ENCODE results near the gene ADGRD1. TPM values are rescaled to one million over a fixed set of nuclear protein-coding genes. Genes with fewer than 3 reads are reported as not detected.
"Not testable (repeated sequence)": the region's sequence is repeated elsewhere in the genome, so short reads cannot be mapped to it uniquely, and the experiment has no call there.

The ADGRD1 gene
- total and polyA plus RNA-seq, 3 experiments from 2014 or later, result 1.1 to 1.3 TPM; not detected in 1

DNA sequence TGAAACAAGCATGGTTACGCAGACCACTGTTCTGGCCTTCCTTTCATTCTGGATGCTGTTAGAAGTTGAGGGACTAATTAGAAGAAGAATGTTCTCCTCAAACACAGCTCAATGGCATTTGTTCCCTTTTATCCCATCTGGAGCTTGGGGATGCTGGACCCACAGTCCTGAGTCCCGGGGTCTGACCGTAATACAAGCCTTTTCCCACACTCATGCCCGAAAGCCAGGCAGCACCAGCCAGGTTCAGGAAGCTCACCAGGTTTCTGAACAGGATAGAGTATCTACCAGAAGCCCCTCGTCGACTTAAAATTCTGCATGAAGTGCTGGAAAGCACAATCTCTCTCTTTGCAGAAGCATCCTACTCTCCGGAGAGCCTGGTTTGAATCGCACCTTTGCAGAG is 165.6 kb downstream of the ADGRD1 start:
- H3K4me3 ChIP-seq (ENCODE audit: low read length); H3K4me1 Mint-ChIP-seq; H3K9me3 ChIP-seq (ENCODE audit: low read length); H3K27ac ChIP-seq (ENCODE audit: low read depth, low read length); POLR2A ChIA-PET; H3K4me1 ChIP-seq (ENCODE audit: insufficient read depth, low read length); H3K27ac Mint-ChIP-seq; H3K9me3 Mint-ChIP-seq; H3K36me3 ChIP-seq (ENCODE audit: insufficient read depth, low read length); H3K4me3 Mint-ChIP-seq; CTCF ChIA-PET; H3K36me3 Mint-ChIP-seq; H3K27me3 ChIP-seq (ENCODE audit: insufficient read depth, low read length, poor library complexity, severe bottlenecking): not testable (repeated sequence)
- DNase-seq, result peak in 1 of 5 donors; percentile 7
- H3K27me3 Mint-ChIP-seq, result peaks cover 9 to 26% of the 10 kb centered on the region in 2 donors

DNA sequence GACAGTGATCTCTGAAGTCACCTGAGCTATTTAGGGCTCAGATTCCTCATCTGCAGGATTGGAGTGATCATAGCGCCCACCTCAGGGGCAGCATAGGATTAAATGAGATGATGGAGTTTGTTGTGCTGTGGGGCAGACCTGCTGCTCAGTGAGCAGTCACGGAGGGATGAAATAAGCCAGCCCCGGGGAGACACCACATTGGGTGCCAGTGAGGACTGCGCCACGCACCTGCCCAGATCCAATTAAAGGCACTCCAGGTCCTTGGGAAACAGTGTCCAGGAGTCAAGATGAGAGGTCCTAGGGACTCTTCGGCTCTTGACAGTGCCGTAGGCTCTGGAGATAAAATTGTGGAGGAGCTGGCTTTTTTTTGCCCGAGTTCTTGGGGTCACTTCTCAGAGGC is 166.2 kb downstream of the ADGRD1 start:
- Histone ChIP-seq H3K27ac (ENCODE audit: low read depth, low read length) (no peak overlapping the region), H3K27me3 (ENCODE audit: insufficient read depth, low read length, poor library complexity, severe bottlenecking) (no peaks in the 10 kb centered on the region), H3K9me3 (ENCODE audit: low read length) (no peaks in the 10 kb centered on the region), H3K4me3 (ENCODE audit: low read length) (no peak overlapping the region), H3K4me1 (ENCODE audit: insufficient read depth, low read length) (no peaks in the 10 kb centered on the region), H3K36me3 (ENCODE audit: insufficient read depth, low read length) (no peaks in the 10 kb centered on the region)
- H3K36me3 Mint-ChIP-seq, result no peaks in the 10 kb centered on the region
- peaks cover 9 to 22% of the 10 kb centered on the region in 2 donors for H3K27me3 Mint-ChIP-seq
- DNase-seq, result no peak
- no peaks in the 10 kb centered on the region for H3K4me1 Mint-ChIP-seq
- H3K4me3 Mint-ChIP-seq, result no peak overlapping the region
- H3K27ac Mint-ChIP-seq, result no peak overlapping the region
- POLR2A ChIA-PET, result no interaction called here
- CTCF ChIA-PET, result interaction anchor here (1.2 kb wide), 1 partner anchor 11 kb away, joined by 3 read pairs; no protein-coding TSS in a partner anchor
- H3K9me3 Mint-ChIP-seq, result no peaks in the 10 kb centered on the region

DNA sequence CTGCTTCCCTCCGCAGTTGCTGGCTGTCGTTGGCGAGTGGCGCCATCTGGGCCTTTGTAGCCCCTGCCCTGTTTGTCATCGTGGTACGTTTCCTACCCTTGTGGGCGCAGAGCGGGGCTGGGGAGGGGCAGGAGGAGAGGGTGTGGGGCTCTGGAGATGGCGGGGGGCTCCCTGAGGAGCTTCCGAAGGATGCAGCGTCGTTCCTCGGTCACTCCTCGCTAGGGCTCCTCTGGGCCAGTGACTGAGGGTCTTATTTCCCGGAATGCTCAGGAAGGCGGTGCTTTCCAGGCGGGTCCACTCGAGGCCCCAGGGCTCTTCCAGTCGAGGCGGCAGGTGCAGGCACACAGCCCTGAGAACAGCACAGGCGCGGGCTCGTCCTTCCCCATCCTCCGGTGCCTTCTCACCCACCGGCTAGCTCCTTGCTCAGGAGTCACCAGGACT is 167.1 kb downstream of the ADGRD1 start:
- Histone ChIP-seq H3K9me3 (ENCODE audit: low read length) (no peaks in the 10 kb centered on the region), H3K27ac (ENCODE audit: low read depth, low read length) (no peak overlapping the region), H3K36me3 (ENCODE audit: insufficient read depth, low read length) (no peaks in the 10 kb centered on the region), H3K4me1 (ENCODE audit: insufficient read depth, low read length) (no peaks in the 10 kb centered on the region), H3K27me3 (ENCODE audit: insufficient read depth, low read length, poor library complexity, severe bottlenecking) (no peaks in the 10 kb centered on the region), H3K4me3 (ENCODE audit: low read length) (no peak overlapping the region)
- Mint-ChIP-seq H3K27me3 (peaks cover 5 to 14% of the 10 kb centered on the region in 2 donors), H3K36me3 (no peaks in the 10 kb centered on the region), H3K27ac (no peak overlapping the region), H3K4me3 (no peak overlapping the region), H3K4me1 (no peaks in the 10 kb centered on the region), H3K9me3 (no peaks in the 10 kb centered on the region)
- ChIA-PET POLR2A (no interaction called here), CTCF (interaction anchor here (1.2 kb wide), 1 partner anchor 12 kb away, joined by 3 read pairs; no protein-coding TSS in a partner anchor)
- DNase-seq, result no peak

DNA sequence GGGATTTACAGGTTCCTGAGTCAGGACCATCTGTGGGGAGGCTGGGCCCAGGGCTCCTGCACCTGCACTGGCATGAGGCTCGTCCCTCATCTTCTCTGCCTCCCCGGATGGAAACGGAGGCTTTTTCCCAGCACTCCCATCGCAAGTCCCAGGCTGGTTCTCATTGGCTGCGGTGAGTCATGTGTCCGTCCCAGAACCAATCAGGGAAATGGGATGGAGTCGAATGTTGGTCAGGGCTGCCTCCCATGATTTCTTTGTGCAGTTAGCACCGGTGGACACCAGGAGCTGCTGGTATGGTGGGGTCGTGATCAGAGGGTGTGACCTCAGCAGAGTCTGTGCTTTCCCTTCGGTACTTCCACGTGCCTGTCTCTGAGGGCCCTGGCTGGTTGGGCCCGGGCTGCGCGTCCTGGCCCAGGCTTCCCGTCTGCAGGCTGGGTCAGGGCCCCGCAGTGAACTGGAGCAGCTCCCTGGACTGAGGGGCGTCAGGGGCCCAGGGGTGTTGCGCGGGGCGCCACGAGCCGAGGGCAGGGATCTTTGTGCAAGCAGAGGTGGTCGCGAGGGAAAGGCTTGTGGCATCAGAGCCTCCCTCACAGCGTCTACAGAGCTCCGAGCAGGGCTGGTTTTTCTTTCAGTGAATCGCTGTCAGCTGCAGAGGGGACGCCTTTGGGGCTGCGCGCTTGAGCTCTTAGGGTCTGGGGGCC is 168.1 kb downstream of the ADGRD1 start:
- Mint-ChIP-seq H3K27me3 (peaks cover 3 to 11% of the 10 kb centered on the region in 2 donors), H3K4me3 (no peak overlapping the region), H3K9me3 (no peaks in the 10 kb centered on the region), H3K27ac (no peak overlapping the region), H3K36me3 (no peaks in the 10 kb centered on the region), H3K4me1 (no peaks in the 10 kb centered on the region)
- H3K4me3 ChIP-seq (ENCODE audit: low read length), result no peak overlapping the region
- ChIA-PET CTCF (no interaction called here), POLR2A (no interaction called here)
- H3K27ac ChIP-seq (ENCODE audit: low read depth, low read length), result no peak overlapping the region
- DNase-seq, result no peak
- no peaks in the 10 kb centered on the region for H3K9me3 ChIP-seq (ENCODE audit: low read length)
- no peaks in the 10 kb centered on the region for H3K36me3 ChIP-seq (ENCODE audit: insufficient read depth, low read length)
- no peaks in the 10 kb centered on the region for H3K4me1 ChIP-seq (ENCODE audit: insufficient read depth, low read length)
- H3K27me3 ChIP-seq (ENCODE audit: insufficient read depth, low read length, poor library complexity, severe bottlenecking), result no peaks in the 10 kb centered on the region

DNA sequence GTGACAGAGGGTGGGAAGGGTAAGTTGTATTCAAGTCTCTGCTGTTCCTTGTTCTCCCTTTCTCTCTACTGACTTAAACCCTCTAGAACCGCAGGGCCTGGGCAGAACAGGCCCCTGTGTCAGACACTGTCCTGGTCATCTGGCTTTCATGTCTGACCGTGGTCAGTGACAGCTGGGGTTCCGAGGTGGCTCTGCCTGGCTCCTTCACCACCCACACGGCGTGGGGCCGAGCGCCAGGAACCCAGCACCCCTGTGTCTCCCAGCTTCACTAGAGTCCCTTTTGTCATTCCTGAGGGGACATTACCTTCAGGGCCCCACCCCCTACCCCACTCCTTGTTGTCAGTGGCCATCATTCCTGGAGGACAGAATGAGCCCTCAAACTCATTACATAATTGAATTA is 168.9 kb downstream of the ADGRD1 start:
- Histone ChIP-seq H3K4me1 (ENCODE audit: insufficient read depth, low read length) (no peaks in the 10 kb centered on the region), H3K36me3 (ENCODE audit: insufficient read depth, low read length) (no peaks in the 10 kb centered on the region), H3K9me3 (ENCODE audit: low read length) (no peaks in the 10 kb centered on the region), H3K4me3 (ENCODE audit: low read length) (no peak overlapping the region), H3K27me3 (ENCODE audit: insufficient read depth, low read length, poor library complexity, severe bottlenecking) (no peaks in the 10 kb centered on the region), H3K27ac (ENCODE audit: low read depth, low read length) (no peak overlapping the region)
- Mint-ChIP-seq H3K27me3 (peaks cover 3 to 8% of the 10 kb centered on the region in 2 donors), H3K9me3 (no peaks in the 10 kb centered on the region), H3K27ac (no peak overlapping the region), H3K36me3 (no peaks in the 10 kb centered on the region), H3K4me3 (no peak overlapping the region), H3K4me1 (no peaks in the 10 kb centered on the region)
- POLR2A ChIA-PET, result no interaction called here
- CTCF ChIA-PET, result no interaction called here
- no peak for DNase-seq

DNA sequence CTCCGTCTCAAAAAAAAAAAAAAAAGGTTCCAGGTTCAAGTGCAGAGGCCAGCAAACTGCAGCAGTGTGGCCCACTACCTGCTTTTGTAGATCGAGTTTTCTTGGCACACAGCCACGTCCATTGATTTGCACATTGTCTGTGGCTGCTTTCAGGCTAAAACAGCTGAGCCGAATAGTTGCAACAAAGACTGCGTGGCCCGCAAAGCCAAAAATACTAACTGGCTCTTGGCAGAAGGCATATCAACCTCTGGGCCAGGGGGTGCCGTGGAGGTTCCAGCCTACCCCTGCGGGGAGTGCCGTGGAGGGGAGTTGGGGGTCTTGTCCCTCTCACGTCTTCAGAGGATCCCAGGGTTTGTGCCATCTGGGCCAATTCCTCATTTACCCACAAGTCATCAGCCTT is 170.1 kb downstream of the ADGRD1 start:
- H3K27ac Mint-ChIP-seq, result no peak overlapping the region
- no peaks in the 10 kb centered on the region for H3K4me1 Mint-ChIP-seq
- H3K4me3 Mint-ChIP-seq, result no peak overlapping the region
- Histone ChIP-seq H3K9me3 (ENCODE audit: low read length) (no peaks in the 10 kb centered on the region), H3K4me3 (ENCODE audit: low read length) (no peak overlapping the region), H3K27ac (ENCODE audit: low read depth, low read length) (no peak overlapping the region), H3K36me3 (ENCODE audit: insufficient read depth, low read length) (no peaks in the 10 kb centered on the region), H3K27me3 (ENCODE audit: insufficient read depth, low read length, poor library complexity, severe bottlenecking) (no peaks in the 10 kb centered on the region), H3K4me1 (ENCODE audit: insufficient read depth, low read length) (no peaks in the 10 kb centered on the region)
- H3K36me3 Mint-ChIP-seq, result no peaks in the 10 kb centered on the region
- ChIA-PET POLR2A (no interaction called here), CTCF (interaction anchor here (1.5 kb wide), 1 partner anchor 10 kb away, joined by 3 read pairs; no protein-coding TSS in a partner anchor)
- no peaks in the 10 kb centered on the region for H3K9me3 Mint-ChIP-seq
- no peak for DNase-seq
- H3K27me3 Mint-ChIP-seq, result peaks cover 0 to 3% of the 10 kb centered on the region in 2 donors

DNA sequence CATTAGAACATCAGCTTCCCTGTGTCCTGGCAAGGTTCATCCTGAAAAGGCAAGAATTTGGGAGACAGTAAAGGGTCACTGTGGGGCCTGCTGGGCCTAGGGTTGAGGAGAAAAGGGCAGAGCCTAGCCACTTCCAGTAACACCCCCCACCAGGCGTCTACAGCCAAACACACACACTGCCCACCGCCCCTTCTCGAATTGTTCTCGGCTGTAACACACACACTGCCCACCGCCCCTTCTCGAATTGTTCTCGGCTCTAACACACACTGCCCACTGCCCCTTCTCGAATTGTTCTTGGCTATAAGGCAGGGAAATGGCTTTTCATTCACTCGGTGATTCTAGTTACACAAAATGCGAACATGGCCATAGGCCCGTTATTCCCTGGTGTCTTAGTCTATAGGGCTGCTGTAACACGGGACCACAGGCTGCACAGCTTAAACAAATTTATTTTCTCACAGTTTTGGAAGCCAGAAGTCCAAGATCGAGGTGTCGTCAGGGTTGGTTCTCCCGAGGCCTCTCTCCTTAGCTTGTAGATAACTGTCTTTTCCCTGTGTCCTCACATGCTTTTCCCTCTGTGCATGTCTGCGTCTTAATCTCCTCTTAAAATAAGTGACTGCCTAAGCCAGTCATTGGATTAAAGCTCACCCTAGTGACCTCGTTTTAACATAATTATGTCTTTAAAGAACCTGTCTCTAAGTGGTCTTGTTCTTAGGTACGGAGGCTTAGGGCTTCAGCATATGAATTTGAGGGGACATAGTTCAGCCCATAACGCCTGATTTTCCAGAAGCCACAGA is 171.0 kb downstream of the ADGRD1 start:
- Mint-ChIP-seq H3K27me3 (peaks cover 0 to 2% of the 10 kb centered on the region in 2 donors), H3K27ac (no peak overlapping the region), H3K4me1 (no peaks in the 10 kb centered on the region), H3K4me3 (no peak overlapping the region), H3K36me3 (no peaks in the 10 kb centered on the region), H3K9me3 (no peaks in the 10 kb centered on the region)
- H3K36me3 ChIP-seq (ENCODE audit: insufficient read depth, low read length), result no peaks in the 10 kb centered on the region
- H3K4me3 ChIP-seq (ENCODE audit: low read length), result no peak overlapping the region
- H3K9me3 ChIP-seq (ENCODE audit: low read length), result no peaks in the 10 kb centered on the region
- H3K27me3 ChIP-seq (ENCODE audit: insufficient read depth, low read length, poor library complexity, severe bottlenecking), result no peaks in the 10 kb centered on the region
- H3K27ac ChIP-seq (ENCODE audit: low read depth, low read length), result no peak overlapping the region
- POLR2A ChIA-PET, result no interaction called here
- CTCF ChIA-PET, result interaction anchor here (1.5 kb wide), 1 partner anchor 9 kb away, joined by 3 read pairs; no protein-coding TSS in a partner anchor
- DNase-seq, result no peak
- H3K4me1 ChIP-seq (ENCODE audit: insufficient read depth, low read length), result no peaks in the 10 kb centered on the region

DNA sequence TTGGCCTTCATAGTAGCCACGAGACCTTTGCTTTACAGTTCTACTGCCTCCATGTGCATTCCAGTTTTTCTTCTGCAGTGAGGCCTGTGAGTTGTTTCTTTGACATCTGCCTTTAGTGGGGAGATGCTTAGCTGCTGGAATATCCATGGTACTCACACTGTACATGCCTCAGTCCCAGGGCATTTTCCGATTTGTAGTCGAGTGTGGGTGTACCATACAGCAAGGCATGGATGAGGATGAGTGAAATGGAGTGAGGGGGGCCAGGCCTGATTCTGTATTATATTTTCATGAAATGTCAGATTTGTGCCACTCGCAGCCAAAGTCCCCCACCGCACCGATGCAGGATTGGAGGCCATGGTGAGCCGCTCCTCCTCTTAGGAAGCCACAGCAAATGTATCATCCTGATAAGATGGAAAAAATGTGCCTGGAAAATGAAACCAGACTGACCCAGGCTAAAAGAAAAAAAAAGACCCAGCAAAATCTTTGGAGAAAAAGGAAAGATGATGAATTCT is 173.0 kb downstream of the ADGRD1 start:
- H3K4me1 Mint-ChIP-seq, result no peaks in the 10 kb centered on the region
- Histone ChIP-seq H3K27me3 (ENCODE audit: insufficient read depth, low read length, poor library complexity, severe bottlenecking) (no peaks in the 10 kb centered on the region), H3K4me3 (ENCODE audit: low read length) (no peak overlapping the region), H3K27ac (ENCODE audit: low read depth, low read length) (no peak overlapping the region), H3K36me3 (ENCODE audit: insufficient read depth, low read length) (no peaks in the 10 kb centered on the region), H3K4me1 (ENCODE audit: insufficient read depth, low read length) (no peaks in the 10 kb centered on the region), H3K9me3 (ENCODE audit: low read length) (no peaks in the 10 kb centered on the region)
- H3K4me3 Mint-ChIP-seq, result no peak overlapping the region
- no peaks in the 10 kb centered on the region for H3K9me3 Mint-ChIP-seq
- ChIA-PET CTCF (no interaction called here), POLR2A (no interaction called here)
- H3K27ac Mint-ChIP-seq, result no peak overlapping the region
- no peak for DNase-seq
- peaks cover 0 to 2% of the 10 kb centered on the region in 2 donors for H3K27me3 Mint-ChIP-seq
- no peaks in the 10 kb centered on the region for H3K36me3 Mint-ChIP-seq

Data from CD8-positive, alpha-beta memory T cell (primary cell).